Measurements from ENCODE around the gene ARHGAP21.

Gene ARHGAP21

GRCh38 chr10:24542314-24543270 lies 181.1 kb downstream of the ARHGAP21 start:
- in situ Hi-C loops (cut with MboI; ENCODE audit: low sequenced_read_pairs), result no loop called here

GRCh38 chr10:24541239-24541753 lies 182.4 kb downstream of the ARHGAP21 start:
- in situ Hi-C loops (cut with MboI; ENCODE audit: low sequenced_read_pairs), result no loop called here

GRCh38 chr10:24536636-24537035 lies 187.1 kb downstream of the ARHGAP21 start:
- in situ Hi-C loops (cut with MboI; ENCODE audit: low sequenced_read_pairs), result no loop called here

- in situ Hi-C loops (cut with MboI; ENCODE audit: low sequenced_read_pairs), result no loop called here
Observed at GRCh38 chr10:24533981-24534380, 189.7 kb downstream of the ARHGAP21 start.
